Breast epithelium (tissue), 3 donors: ENCODE measurements around the gene GRIK1.

Experiments
- POLR2A ChIP-seq: fragments of 450-650 bp; IDR thresholded peaks from one replicate; pipeline ENCODE4 v1.6.1; 2016; ENCODE audit warnings: antibody characterized with exemption, mild to moderate bottlenecking, moderate library complexity
- TF ChIP-seq, protein P1 (sequence below), 3 donors: fragments of 450-650 bp; IDR thresholded peaks; one replicate each; pipeline ENCODE4 v1.5.1; 2016 to 2017; ENCODE audit warnings: antibody characterized with exemption in 3 of 3, mild to moderate bottlenecking in 3 of 3, moderate library complexity in 3 of 3

DNA sequence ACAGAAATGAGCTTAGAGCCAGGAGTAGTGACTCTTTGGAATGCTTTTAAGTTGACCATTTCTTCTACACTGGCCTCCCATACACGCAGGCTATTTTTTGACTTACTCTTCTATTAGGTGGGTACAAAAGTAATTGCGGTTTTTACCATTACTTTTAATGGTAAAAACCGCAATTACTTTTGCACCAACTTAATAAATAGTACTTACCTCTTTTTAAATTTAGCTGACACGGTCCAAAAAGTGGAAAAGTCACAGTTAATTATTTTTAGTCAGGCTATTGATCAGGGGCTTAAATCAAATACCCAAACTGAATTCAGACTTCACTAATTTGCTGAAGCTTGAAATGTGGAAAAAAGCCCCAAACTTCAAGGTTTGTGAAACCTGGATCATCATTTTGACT, 138.7 kb downstream of the GRIK1 start:
- TF ChIP-seq POLR2A = no peak
- TF ChIP-seq, protein P1, sequence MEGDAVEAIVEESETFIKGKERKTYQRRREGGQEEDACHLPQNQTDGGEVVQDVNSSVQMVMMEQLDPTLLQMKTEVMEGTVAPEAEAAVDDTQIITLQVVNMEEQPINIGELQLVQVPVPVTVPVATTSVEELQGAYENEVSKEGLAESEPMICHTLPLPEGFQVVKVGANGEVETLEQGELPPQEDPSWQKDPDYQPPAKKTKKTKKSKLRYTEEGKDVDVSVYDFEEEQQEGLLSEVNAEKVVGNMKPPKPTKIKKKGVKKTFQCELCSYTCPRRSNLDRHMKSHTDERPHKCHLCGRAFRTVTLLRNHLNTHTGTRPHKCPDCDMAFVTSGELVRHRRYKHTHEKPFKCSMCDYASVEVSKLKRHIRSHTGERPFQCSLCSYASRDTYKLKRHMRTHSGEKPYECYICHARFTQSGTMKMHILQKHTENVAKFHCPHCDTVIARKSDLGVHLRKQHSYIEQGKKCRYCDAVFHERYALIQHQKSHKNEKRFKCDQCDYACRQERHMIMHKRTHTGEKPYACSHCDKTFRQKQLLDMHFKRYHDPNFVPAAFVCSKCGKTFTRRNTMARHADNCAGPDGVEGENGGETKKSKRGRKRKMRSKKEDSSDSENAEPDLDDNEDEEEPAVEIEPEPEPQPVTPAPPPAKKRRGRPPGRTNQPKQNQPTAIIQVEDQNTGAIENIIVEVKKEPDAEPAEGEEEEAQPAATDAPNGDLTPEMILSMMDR (IDR thresholded peaks at IDR 0.05) = no peak
